Measurements from ENCODE around the gene PMS1. TPM values are rescaled to one million over a fixed set of nuclear protein-coding genes. Genes with fewer than 3 reads are reported as not detected.

The PMS1 gene
- total RNA-seq, 1 donor from 2014 or later = 20.1 TPM

- Histone ChIP-seq H3K27ac (no peak overlapping the region), H3K36me3 (peaks cover 0 to 16% of the 10 kb centered on the region in 2 donors), H3K9me3 (no peaks in the 10 kb centered on the region), H3K27me3 (no peaks in the 10 kb centered on the region), H3K4me1 (no peaks in the 10 kb centered on the region), H3K4me3 (no peak overlapping the region)
- intact Hi-C loops (cut with DNase I) = no loop called here
- TF ChIP-seq POLR2AphosphoS5 (IDR thresholded peaks at IDR 0.05; ENCODE audit: insufficient read depth in 1 of 2, low read depth in 1 of 2) (no peak), CTCF (IDR thresholded peaks at IDR 0.05) (no peak), POLR2A (IDR thresholded peaks at IDR 0.05) (no peak)
- no peak for DNase-seq (ENCODE audit: extremely low spot score in 2 of 2)
These were observed 34.2 kb downstream of the PMS1 start for GRCh38 chr2:189818249-189819038.

- Histone ChIP-seq H3K27me3 (no peaks in the 10 kb centered on the region), H3K27ac (no peak overlapping the region), H3K4me3 (no peak overlapping the region), H3K36me3 (peaks cover 0 to 16% of the 10 kb centered on the region in 2 donors), H3K9me3 (no peaks in the 10 kb centered on the region), H3K4me1 (no peaks in the 10 kb centered on the region)
- TF ChIP-seq POLR2A (IDR thresholded peaks at IDR 0.05) (no peak), POLR2AphosphoS5 (IDR thresholded peaks at IDR 0.05; ENCODE audit: insufficient read depth in 1 of 2, low read depth in 1 of 2) (no peak), CTCF (IDR thresholded peaks at IDR 0.05) (no peak)
- no peak for DNase-seq (ENCODE audit: extremely low spot score in 2 of 2)
- intact Hi-C loops (cut with DNase I) = no loop called here
These were observed 35.1 kb downstream of the PMS1 start for GRCh38 chr2:189819297-189819704.

- no peaks in the 10 kb centered on the region for H3K4me1 ChIP-seq
- no peak for DNase-seq (ENCODE audit: extremely low spot score in 2 of 2)
- H3K36me3 ChIP-seq = peaks cover 0 to 16% of the 10 kb centered on the region in 2 donors
- intact Hi-C loops (cut with DNase I) = no loop called here
- H3K27me3 ChIP-seq = no peaks in the 10 kb centered on the region
- TF ChIP-seq CTCF (IDR thresholded peaks at IDR 0.05) (no peak), POLR2A (IDR thresholded peaks at IDR 0.05) (no peak), POLR2AphosphoS5 (IDR thresholded peaks at IDR 0.05; ENCODE audit: insufficient read depth in 1 of 2, low read depth in 1 of 2) (no peak)
- H3K27ac ChIP-seq = peak overlapping the region; percentile 65
- no peak overlapping the region for H3K4me3 ChIP-seq
- H3K9me3 ChIP-seq = no peaks in the 10 kb centered on the region
These were observed 37.9 kb downstream of the PMS1 start for GRCh38 chr2:189821953-189822748.

- no peaks in the 10 kb centered on the region for H3K4me1 ChIP-seq
- no peak for DNase-seq (ENCODE audit: extremely low spot score in 2 of 2)
- H3K27ac ChIP-seq = no peak overlapping the region
- no peak overlapping the region for H3K4me3 ChIP-seq
- no peaks in the 10 kb centered on the region for H3K9me3 ChIP-seq
- no peaks in the 10 kb centered on the region for H3K27me3 ChIP-seq
- TF ChIP-seq CTCF (IDR thresholded peaks at IDR 0.05) = no peak
- TF ChIP-seq POLR2AphosphoS5 (IDR thresholded peaks at IDR 0.05; ENCODE audit: insufficient read depth in 1 of 2, low read depth in 1 of 2) = no peak
- no peak for TF ChIP-seq POLR2A (IDR thresholded peaks at IDR 0.05)
- no peaks in the 10 kb centered on the region for H3K36me3 ChIP-seq
- intact Hi-C loops (cut with DNase I) = no loop called here
These were observed 40.6 kb downstream of the PMS1 start for GRCh38 chr2:189824694-189825396.
